Neural progenitor cell (in vitro differentiated cells): ENCODE results near the gene MYBBP1A. TPM values are rescaled to one million over a fixed set of nuclear protein-coding genes. Genes with fewer than 3 reads are reported as not detected.

Experiments
- DNase-seq: peaks from one replicate; pipeline ENCODE4 v3.0.0-alpha.2; 2016; ENCODE audit warnings: low spot score
- H2AFZ ChIP-seq: fragments of 200-600 bp; sonication (generic); replicated peaks from 2 replicates; pipeline ENCODE4 v1.6.1; 2016; ENCODE audit warnings: antibody characterized with exemption
- H3F3A ChIP-seq: fragments of 200-600 bp; sonication (generic); 2 replicates; pipeline ENCODE4 v1.6.1; 2016; ENCODE audit warnings: antibody characterized with exemption, low read depth
- H3K27ac ChIP-seq: fragments of 200-600 bp; sonication (generic); 2 replicates; pipeline ENCODE4 v1.5.1; 2016; ENCODE audit warnings: mild to moderate bottlenecking
- H3K27me3 ChIP-seq: fragments of 200-600 bp; sonication (generic); 2 replicates; pipeline ENCODE4 v1.6.1; 2016; ENCODE audit warnings: mild to moderate bottlenecking, moderate library complexity
- H3K36me3 ChIP-seq: fragments of 200-600 bp; sonication (generic); 2 replicates; pipeline ENCODE4 v1.5.1; 2016
- H3K4me1 ChIP-seq: fragments of 200-600 bp; sonication (generic); 2 replicates; pipeline ENCODE4 v1.6.1; 2016; ENCODE audit warnings: mixed run types
- H3K4me2 ChIP-seq: fragments of 200-600 bp; sonication (generic); 2 replicates; pipeline ENCODE4 v1.6.1; 2016
- H3K4me3 ChIP-seq: fragments of 200-600 bp; sonication (generic); 2 replicates; pipeline ENCODE4 v1.5.1; 2016
- H3K79me2 ChIP-seq: fragments of 200-600 bp; sonication (generic); 2 replicates; pipeline ENCODE4 v1.6.1; 2016; ENCODE audit warnings: low read depth
- H3K9ac ChIP-seq: fragments of 200-600 bp; sonication (generic); 2 replicates; pipeline ENCODE4 v1.6.1; 2016
- H3K9me3 ChIP-seq: fragments of 200-600 bp; sonication (generic); 2 replicates; pipeline ENCODE4 v1.5.1; 2016; ENCODE audit warnings: low read depth
- H4K20me1 ChIP-seq: fragments of 200-600 bp; sonication (generic); 2 replicates; pipeline ENCODE4 v1.6.1; 2016; ENCODE audit warnings: low read depth
- H3K27ac Mint-ChIP-seq: 3 replicates; pipeline ENCODE4 v1.8.0; 2021; ENCODE audit warnings: mixed read lengths
- H3K27me3 Mint-ChIP-seq: 2 replicates; pipeline ENCODE4 v1.8.0; 2022; ENCODE audit warnings: low read depth, mild to moderate bottlenecking, inconsistent platforms, moderate library complexity, mixed read lengths; ENCODE audit not compliant: insufficient read depth
- H3K36me3 Mint-ChIP-seq: 3 replicates; pipeline ENCODE4 v1.8.0; 2021; ENCODE audit warnings: mixed read lengths
- H3K4me1 Mint-ChIP-seq: 3 replicates; pipeline ENCODE4 v1.8.0; 2021; ENCODE audit warnings: mixed read lengths
- H3K4me3 Mint-ChIP-seq: 3 replicates; pipeline ENCODE4 v1.8.0; 2021; ENCODE audit warnings: mild to moderate bottlenecking, moderate library complexity, mixed read lengths
- H3K9me3 Mint-ChIP-seq: 3 replicates; pipeline ENCODE4 v1.8.0; 2020; ENCODE audit warnings: mixed read lengths
- CTCF ChIP-seq: fragments of 200-600 bp; sonication (generic); IDR thresholded peaks from 2 replicates; pipeline ENCODE4 v1.5.1; 2017; ENCODE audit warnings: antibody characterized with exemption, mild to moderate bottlenecking
- EZH2 ChIP-seq: fragments of 200-600 bp; sonication (generic); IDR thresholded peaks from 2 replicates; pipeline ENCODE4 v1.6.1; 2017; ENCODE audit warnings: antibody characterized with exemption, mild to moderate bottlenecking, moderate library complexity
- EZH2phosphoT487 ChIP-seq: fragments of 200-600 bp; sonication (generic); IDR thresholded peaks from 2 replicates; pipeline ENCODE4 v1.6.1; 2017; ENCODE audit warnings: antibody characterized with exemption
- total RNA-seq: library from RNA; depleted of rRNA; stranded (reverse); fragments of >200 nt; gene quantifications from 2 replicates; pipeline ENCODE4 v1.2.3, GENCODE V29; 2015; ENCODE audit warnings: low replicate concordance

The MYBBP1A gene
- total RNA-seq, 1 donor from 2014 or later = 17.4 TPM

GRCh38 chr17:4555873-4556759 is 932 bp upstream of the MYBBP1A start:
- Histone ChIP-seq H4K20me1 (peaks cover 4% of the 10 kb centered on the region), H3K27me3 (no peaks in the 10 kb centered on the region), H3K4me2 (peak overlapping the region; percentile 97), H3K4me1 (peaks cover 20% of the 10 kb centered on the region), H3K4me3 (peak overlapping the region; percentile 68), H3K36me3 (no peaks in the 10 kb centered on the region), H3K79me2 (peaks cover 18% of the 10 kb centered on the region), H3K9ac (no peak overlapping the region), H3K9me3 (no peaks in the 10 kb centered on the region), H2AFZ (peak overlapping the region; percentile 40), H3K27ac (no peak overlapping the region), H3F3A (peaks cover 11% of the 10 kb centered on the region)
- H3K27ac Mint-ChIP-seq = peak overlapping the region; percentile 16
- H3K4me1 Mint-ChIP-seq = peaks cover 37% of the 10 kb centered on the region
- H3K4me3 Mint-ChIP-seq = peak overlapping the region; percentile 89
- H3K36me3 Mint-ChIP-seq = peaks cover 3% of the 10 kb centered on the region
- DNase-seq = peak; percentile 48
- peaks cover 11% of the 10 kb centered on the region for H3K27me3 Mint-ChIP-seq
- no peak for TF ChIP-seq EZH2phosphoT487
- no peak for TF ChIP-seq EZH2
- TF ChIP-seq CTCF = no peak
- H3K9me3 Mint-ChIP-seq = no peaks in the 10 kb centered on the region

DNA sequence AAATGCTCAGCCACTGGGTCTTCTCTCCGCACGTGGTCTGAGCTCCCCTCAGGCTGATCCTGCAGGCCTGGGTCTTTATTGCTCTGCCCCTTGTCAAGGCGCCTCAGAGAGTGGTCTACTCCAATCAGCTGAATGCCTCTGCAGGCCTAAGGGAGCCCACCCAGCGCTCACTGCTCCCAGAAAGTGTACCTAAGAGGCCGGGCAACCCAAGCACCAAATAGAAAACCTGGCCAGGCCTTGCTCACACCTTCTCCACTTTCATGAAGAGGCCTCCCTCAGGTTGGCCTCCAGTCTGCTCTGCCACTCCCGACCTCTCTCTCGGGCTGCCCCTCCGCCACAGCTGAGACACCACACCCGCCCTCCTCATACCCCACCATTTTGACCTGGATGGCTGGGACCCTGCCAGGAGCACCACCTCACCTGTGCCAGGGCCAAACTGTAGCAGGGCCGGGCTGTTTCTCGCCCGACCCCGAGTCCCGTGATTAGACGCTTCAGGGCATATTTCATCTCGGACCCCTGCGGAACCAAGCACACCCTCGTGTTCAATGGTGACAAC is 665 bp downstream of the MYBBP1A start:
- Histone ChIP-seq H3K4me2 (peak overlapping the region; percentile 97), H3K27ac (no peak overlapping the region), H3K4me3 (peak overlapping the region; percentile 68), H3K27me3 (no peaks in the 10 kb centered on the region), H3K36me3 (no peaks in the 10 kb centered on the region), H3F3A (peaks cover 11% of the 10 kb centered on the region), H4K20me1 (peaks cover 4% of the 10 kb centered on the region), H3K79me2 (peaks cover 18% of the 10 kb centered on the region), H3K4me1 (peaks cover 20% of the 10 kb centered on the region), H3K9me3 (no peaks in the 10 kb centered on the region), H2AFZ (no peak overlapping the region), H3K9ac (peak overlapping the region; percentile 61)
- H3K9me3 Mint-ChIP-seq = no peaks in the 10 kb centered on the region
- H3K27ac Mint-ChIP-seq = no peak overlapping the region
- H3K36me3 Mint-ChIP-seq = peaks cover 6% of the 10 kb centered on the region
- no peak for DNase-seq
- peaks cover 11% of the 10 kb centered on the region for H3K27me3 Mint-ChIP-seq
- H3K4me1 Mint-ChIP-seq = peaks cover 31% of the 10 kb centered on the region
- peak overlapping the region; percentile 89 for H3K4me3 Mint-ChIP-seq
- no peak for TF ChIP-seq EZH2
- TF ChIP-seq EZH2phosphoT487 = no peak
- TF ChIP-seq CTCF = no peak

DNA sequence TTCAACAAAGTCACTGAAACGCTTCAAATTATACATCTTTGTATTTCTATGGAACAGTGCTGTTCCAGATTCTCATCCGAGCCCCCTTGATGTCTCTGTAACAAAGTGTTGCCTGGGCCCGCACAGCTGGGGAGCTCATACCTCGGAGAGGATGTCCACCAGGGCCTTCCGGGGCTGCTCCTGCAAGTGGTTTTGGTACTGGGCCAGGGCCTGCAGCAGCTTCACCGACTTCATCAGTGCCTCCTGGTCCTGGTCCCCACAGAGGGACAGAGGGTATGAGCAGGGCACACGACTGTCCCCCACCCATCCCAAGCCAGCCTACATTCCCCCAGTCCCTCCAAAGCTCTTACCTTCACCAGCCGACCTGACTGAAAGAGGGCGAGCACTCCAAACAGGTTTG is 1.5 kb downstream of the MYBBP1A start:
- DNase-seq = no peak
- no peak overlapping the region for H3K27ac Mint-ChIP-seq
- H3K4me1 ChIP-seq = peaks cover 20% of the 10 kb centered on the region
- H3K79me2 ChIP-seq = peaks cover 18% of the 10 kb centered on the region
- no peaks in the 10 kb centered on the region for H3K27me3 ChIP-seq
- H3K36me3 Mint-ChIP-seq = peaks cover 6% of the 10 kb centered on the region
- H3K4me2 ChIP-seq = peak overlapping the region; percentile 97
- no peaks in the 10 kb centered on the region for H3K9me3 Mint-ChIP-seq
- peaks cover 11% of the 10 kb centered on the region for H3F3A ChIP-seq
- no peaks in the 10 kb centered on the region for H3K9me3 ChIP-seq
- H3K4me3 ChIP-seq = no peak overlapping the region
- H3K9ac ChIP-seq = no peak overlapping the region
- H3K36me3 ChIP-seq = no peaks in the 10 kb centered on the region
- H3K4me1 Mint-ChIP-seq = peaks cover 31% of the 10 kb centered on the region
- TF ChIP-seq EZH2phosphoT487 (no peak), EZH2 (no peak), CTCF (no peak)
- H3K4me3 Mint-ChIP-seq = peak overlapping the region; percentile 76
- H3K27me3 Mint-ChIP-seq = peaks cover 12% of the 10 kb centered on the region
- peaks cover 4% of the 10 kb centered on the region for H4K20me1 ChIP-seq
- no peak overlapping the region for H2AFZ ChIP-seq
- no peak overlapping the region for H3K27ac ChIP-seq
